ENCODE data around the gene CHRM2.
A peak's percentile ranks its signal among the peaks of the same experiment; 100 is the strongest.

The CHRM2 gene

DNA sequence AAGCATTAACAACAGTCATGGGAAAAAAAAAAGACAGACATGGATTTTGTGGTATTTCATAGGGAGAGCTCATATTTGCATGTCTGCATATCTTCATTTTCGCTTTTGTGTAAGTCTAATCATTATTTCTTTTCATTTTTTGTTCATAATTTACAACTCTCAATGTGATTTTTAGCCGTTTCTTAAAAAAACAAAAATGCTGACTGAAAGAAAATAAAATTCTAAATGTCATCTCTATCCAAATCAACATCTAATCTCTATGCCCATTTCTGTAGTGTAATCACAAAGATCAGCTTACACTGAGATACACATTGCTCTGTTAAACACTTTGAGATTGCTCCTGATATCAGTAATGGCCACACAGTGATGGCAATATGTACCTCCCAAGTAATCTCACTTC, 29.2 kb downstream of the CHRM2 start:
- DNase-seq, result no peak

DNA sequence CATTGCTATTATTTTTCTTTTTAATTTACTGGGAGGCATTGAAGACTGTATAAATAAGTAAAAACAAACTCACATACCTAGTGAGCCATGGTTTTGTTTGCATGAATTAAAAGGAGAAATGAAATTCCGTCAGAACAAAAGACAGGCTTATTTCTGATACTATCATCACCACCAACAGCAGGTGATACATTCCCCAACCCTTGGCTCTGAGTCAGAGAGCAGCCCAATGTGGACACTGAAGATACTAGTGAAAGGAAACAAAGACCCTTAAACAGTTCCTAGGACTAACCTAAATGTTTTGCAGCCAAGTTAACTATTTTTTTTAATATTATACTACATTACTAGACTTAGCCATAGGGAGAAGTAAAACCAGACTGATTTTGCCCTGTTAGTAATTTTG, 31.6 kb downstream of the CHRM2 start:
- DNase-seq, result no peak

DNA sequence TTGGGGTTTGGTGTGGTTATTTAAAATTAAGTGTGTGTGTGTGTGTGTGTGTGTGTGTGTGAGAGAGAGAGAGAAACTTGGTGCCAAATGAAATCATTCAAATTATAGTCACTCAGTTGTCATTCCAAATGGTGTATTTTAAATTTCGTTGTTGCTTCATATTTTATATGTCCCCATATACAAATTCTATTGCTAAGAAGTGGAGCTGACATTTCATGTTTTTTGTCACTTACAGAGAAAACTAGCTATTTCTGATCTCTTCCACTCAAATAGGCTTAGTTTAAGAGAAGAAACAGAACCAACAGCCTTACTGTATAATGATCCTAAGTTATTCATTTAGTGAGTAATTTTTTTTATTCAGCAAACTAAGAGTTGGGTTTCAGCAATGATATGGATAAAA, 42.3 kb downstream of the CHRM2 start:
- DNase-seq, result no peak

DNA sequence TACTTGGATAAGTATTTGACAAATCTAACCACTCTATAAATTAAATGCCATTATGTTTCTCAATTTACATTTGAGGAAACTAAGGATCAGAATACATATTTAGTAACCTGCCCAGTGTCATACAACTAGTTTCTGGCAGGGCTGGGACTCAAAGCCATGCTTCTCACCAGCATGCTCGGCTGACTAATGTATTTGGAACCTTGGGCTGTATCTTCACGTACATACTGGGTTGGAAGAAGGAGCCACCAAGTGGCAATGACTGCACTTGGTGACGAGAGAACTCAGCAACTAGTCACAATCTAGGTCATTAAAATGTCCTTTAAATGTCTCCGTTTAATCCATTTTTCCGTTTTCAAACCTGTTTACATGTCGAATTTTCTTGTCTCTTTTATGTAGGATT, 42.9 kb downstream of the CHRM2 start:
- DNase-seq, result no peak

DNA sequence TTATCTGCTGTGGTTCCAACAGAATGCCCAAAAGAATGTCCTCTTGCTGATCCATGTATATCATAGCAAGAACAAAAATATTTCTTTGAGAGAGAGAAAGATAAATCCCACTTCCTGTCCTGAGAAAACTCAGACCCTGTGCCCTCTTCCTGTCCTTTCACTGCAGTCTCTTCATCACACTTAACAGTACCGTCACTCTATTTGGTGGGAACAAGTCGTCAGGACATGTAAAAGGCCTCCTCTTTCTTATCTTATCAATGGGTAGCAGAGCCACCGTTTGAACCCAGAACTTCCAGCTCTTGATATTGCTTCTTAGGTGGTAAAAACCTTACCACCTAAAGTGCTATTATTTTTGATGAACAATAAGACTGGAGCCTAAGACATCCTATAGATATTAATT, 43.9 kb downstream of the CHRM2 start:
- DNase-seq, result no peak

- DNase-seq, result no peak
Observed at GRCh38 chr7:136914016-136914415, 45.6 kb downstream of the CHRM2 start.

- DNase-seq, result no peak
Observed at GRCh38 chr7:136919820-136920219, 51.4 kb downstream of the CHRM2 start.

DNA sequence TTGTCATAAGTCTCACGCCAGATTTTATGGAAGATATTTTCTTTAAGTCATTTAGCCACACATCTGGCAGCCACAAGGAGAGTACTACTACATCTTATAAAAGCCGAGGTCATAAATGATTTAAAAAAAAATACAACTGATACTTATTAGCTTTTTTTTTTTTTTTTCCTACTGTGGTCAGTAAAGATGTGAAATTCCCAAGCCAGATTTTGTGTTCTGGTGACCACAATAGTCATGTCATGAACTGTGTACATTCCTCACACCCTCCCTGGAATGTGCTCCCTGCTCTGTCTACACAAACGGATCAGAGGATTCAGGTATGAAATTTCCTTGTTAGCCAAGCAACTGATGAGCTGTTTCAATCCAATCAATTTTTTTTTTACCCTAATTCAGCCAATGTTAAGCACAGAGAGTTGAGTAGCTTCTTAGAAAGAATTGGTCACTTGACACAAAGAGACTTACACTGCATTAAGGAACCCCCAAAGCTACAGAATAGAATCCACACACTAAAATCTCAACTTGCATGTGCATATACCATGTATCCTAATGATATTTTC, 54.7 kb downstream of the CHRM2 start:
- DNase-seq, result no peak

DNA sequence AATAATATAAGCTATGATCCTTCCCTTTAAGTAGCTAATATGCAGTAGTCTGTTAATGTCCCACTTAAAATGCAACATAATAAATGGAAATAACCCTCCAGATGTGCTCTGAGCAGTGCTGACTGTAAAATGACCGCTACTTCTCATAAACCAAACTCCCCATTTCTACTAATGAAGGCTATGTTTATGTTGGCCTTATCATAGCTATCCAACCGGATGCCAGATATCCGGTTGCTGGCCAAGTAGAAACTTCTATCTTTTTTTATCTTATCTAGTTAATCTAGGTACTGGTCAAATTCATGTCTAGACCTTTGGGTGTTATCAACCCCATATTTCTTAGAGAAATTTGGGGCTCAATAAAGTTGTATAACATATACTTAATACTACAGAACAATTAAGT, 56.6 kb downstream of the CHRM2 start:
- no peak for DNase-seq

GRCh38 chr7:136925556-136925955, 57.1 kb downstream of the CHRM2 start:
- DNase-seq, result no peak

- no peak for DNase-seq
Observed at GRCh38 chr7:136931169-136931867, 62.9 kb downstream of the CHRM2 start.

GRCh38 chr7:136937436-136937835, 69.0 kb downstream of the CHRM2 start:
- DNase-seq, result no peak

- no peak for DNase-seq
Observed at GRCh38 chr7:136938476-136938875, 70.0 kb downstream of the CHRM2 start.

DNA sequence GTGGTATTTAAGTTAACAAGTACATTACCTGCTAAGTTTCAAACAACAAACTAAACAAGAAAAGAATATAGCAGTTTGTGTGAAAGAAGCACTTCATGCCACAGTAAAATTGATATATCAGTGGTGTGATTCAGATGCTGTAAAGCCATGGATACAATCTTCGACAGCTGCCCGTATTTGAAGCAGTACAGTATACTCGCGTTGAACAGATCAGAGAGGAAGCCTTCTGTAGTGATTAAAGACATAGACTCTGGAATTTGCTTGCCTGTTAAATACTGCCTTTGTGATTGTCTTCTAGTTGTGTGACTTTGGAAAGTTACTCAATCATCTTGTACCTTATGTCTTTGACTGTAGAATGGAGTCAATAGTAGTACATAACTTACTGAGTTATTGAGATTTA, 71.7 kb downstream of the CHRM2 start:
- no peak for DNase-seq

GRCh38 chr7:136940917-136941316, 72.5 kb downstream of the CHRM2 start:
- no peak for DNase-seq

DNA sequence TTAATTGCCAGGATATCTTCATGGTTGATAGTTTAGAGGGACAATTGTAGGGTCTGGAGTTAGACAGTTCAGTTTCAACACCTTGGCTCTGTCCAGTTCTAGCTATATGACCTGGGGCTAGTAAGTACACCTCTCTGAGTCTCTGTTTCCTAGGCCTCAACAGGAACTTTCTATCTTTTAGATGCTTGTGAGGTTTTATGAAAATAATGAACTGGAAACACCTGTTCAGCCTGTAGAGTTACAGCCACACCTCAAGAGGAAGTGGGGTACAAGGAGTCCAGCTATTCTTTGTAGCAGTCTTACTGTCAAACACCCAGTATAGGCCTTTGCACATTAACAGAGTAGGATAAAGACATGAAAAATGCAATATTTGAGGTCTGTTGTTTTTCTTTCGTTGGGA, 73.4 kb downstream of the CHRM2 start:
- DNase-seq, result no peak

DNA sequence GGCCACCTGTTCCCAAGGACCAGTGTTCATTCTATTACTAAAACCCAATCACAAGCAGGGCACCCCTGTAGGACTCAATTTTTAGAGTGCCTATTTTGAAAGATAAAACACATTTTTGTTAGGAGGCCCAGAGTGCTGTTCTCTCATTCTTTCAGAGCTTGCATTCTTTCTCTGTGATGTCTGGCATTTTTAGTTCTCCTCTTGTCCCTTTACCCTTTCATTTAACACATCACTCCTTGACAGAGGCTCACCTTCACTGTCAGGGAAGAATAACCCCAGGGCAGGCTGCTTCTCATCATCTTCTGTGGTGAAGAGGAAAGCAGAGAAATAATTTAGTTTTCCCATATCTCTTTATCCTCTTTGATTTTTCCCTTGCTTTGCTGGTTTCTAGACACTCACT, 73.9 kb downstream of the CHRM2 start:
- DNase-seq, result no peak

DNA sequence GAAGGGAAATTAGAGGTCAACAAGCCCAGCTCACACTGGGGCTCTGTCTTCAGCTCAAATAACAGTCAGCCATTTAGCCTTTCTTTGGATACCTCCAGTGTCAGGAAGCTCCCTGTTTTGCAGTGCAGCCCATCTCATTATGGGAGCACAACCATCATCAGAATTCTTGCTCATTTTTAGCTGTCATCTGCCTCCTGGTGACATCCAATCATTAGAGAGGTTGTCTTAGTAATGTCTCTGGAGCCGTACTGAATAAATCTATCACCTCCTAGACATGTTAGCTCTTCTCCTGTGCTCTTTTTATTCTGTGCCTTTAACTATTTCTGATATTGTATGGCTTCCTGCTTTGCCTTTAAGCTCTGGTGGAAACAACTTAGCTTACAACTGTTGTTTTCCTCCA, 74.5 kb downstream of the CHRM2 start:
- no peak for DNase-seq

DNA sequence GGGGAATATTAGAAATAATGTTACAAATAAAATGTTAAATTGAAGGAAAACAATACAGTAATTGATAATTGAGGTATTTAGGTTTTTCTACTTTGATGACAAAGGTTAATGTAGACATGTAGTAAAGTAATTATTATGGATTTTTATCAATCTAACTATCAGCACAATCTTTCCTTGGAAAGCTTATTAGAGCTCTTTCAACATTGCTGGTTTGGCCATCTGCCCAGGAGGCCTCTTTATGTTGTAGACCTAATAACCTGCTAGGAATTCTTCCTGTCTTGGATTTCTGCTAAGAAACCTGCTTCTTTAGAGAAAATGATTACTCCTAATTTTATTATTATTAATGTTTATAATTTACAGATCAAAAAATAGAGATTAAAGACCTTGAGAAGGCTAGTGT, 78.9 kb downstream of the CHRM2 start:
- peak; percentile 5 for DNase-seq

DNA sequence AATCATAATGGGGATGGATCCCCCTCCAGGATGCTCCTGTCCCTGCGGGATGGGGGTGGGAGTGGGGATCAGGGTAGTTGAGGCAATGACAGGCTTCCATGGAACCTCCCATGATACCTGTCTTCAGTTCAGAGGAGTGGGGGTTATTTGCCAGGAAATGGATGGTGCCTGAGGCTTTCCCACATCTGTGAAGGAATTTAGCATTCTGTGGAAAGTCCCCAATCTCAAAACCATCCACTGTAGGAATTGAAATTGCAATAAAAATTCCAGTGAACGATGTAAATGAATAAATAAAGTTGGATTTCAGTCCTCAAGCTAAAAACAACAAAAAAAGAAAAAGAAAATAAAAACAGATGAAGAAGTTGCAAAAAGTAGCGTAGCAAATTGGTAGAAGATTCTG, 81.9 kb downstream of the CHRM2 start:
- no peak for DNase-seq

DNA sequence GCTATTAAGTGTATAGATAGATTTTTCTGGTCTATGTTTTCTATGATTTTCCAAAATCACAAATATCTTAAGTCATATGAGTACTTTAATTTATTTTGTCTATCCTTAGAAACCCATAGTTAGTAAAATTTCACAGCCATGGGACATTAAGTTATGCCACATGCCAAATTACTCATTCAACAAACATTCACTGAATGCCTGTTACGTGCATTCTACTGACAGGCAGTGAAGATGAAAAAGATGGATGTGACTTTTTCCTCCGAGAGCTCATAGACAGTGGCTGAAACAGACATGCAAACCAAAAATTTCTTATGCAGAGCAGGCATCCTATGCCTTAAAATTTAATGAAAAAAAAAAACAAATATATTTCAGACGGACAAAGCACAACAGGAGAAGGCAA, 84.9 kb downstream of the CHRM2 start:
- peak; percentile 43 for DNase-seq

DNA sequence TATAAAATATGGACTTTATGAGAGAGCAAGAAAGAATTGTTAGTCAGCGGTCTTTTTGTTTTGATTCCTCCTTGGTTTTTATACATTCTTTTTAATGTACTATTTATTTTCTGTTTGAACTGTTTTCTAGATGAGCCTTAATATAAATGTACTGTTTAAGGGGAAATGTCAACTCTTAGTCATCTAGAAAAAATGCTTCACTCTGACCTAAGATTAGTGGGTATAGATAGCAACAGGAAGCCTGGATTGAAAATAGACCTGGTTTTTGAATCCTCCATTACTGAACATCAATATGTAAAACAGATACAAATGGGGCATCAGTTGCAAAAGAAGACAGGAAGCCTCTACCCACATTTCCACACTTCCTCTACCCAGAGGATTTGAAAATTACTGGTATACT, 87.8 kb downstream of the CHRM2 start:
- DNase-seq, result peak; percentile 19

- no peak for DNase-seq
Observed at GRCh38 chr7:136956671-136957070, 88.2 kb downstream of the CHRM2 start.

DNA sequence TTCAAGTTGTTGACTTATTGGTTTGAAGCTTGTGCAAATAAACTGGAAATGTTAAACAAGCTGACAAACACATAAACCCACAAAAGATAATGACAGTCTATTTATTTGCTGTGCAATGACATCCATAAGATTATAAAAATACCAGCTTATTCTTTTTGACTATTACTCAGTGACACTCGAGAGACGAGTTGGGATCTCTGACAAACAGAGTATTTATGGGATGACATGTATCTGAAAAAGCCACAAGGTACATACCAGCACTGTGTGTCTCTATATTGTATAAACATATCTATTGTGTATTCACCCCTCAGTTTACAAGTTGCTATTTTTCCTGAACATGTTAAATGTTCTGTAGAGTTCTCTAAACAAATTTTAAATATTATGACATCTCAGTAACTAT, 88.9 kb downstream of the CHRM2 start:
- DNase-seq, result no peak

GRCh38 chr7:136958016-136958415, 89.6 kb downstream of the CHRM2 start:
- no peak for DNase-seq
